Measurements from ENCODE around the gene CHRM4. TPM values are rescaled to one million over a fixed set of nuclear protein-coding genes. Genes with fewer than 3 reads are reported as not detected.

The CHRM4 gene
- total RNA-seq, 1 donor, result 0.36 TPM

Small RNAs within 50 kb of the gene (small RNA-seq; reads per million reads assigned to genes)
- not detected for gene MIR4688

Other genes starting within 250 kb of the CHRM4 start
- 30.1 and 33.3 TPM in 2 replicates for gene CREB3L1, start 114.1 kb downstream of the CHRM4 start, total RNA-seq
- 47.1 and 52.5 TPM in 2 replicates for gene DGKZ, start 44.3 kb downstream of the CHRM4 start, total RNA-seq
- gene MDK, start 10.1 kb downstream of the CHRM4 start, total RNA-seq, result 27.5 and 27.7 TPM in 2 replicates
- 29.7 and 30.4 TPM in 2 replicates for gene AMBRA1, start 202.2 kb upstream of the CHRM4 start, total RNA-seq
- 5.8 and 6.2 TPM in 2 replicates for gene HARBI1, start 225.5 kb upstream of the CHRM4 start, total RNA-seq
- 70.9 and 71.9 TPM in 2 replicates for gene ATG13, start 225.8 kb upstream of the CHRM4 start, total RNA-seq